Neuronal stem cell (in vitro differentiated cells): ENCODE data around the gene DOCK8.

Source experiments
- DNase-seq: peaks from one replicate; pipeline ENCODE4 v3.0.0-alpha.2; 2013; ENCODE audit warnings: low spot score
- H2AFZ ChIP-seq: one replicate; pipeline ENCODE4 v1.6.1; 2013; ENCODE audit warnings: mild to moderate bottlenecking, low read length, inconsistent platforms
- H2AK5ac ChIP-seq: 2 replicates; pipeline ENCODE4 v1.6.1; 2013; ENCODE audit warnings: low read depth, mild to moderate bottlenecking, inconsistent platforms, low read length, moderate library complexity, mixed read lengths
- H2BK120ac ChIP-seq: 2 replicates; pipeline ENCODE4 v1.6.1; 2013; ENCODE audit warnings: low read depth, mild to moderate bottlenecking, inconsistent platforms, low read length, moderate library complexity, mixed read lengths
- H2BK12ac ChIP-seq: one replicate; pipeline ENCODE4 v1.6.1; 2013; ENCODE audit warnings: low read length, inconsistent platforms
- H2BK15ac ChIP-seq: 2 replicates; pipeline ENCODE4 v1.6.1; 2013; ENCODE audit warnings: mild to moderate bottlenecking, low read length, inconsistent platforms, mixed read lengths
- H2BK5ac ChIP-seq: one replicate; pipeline ENCODE4 v1.6.1; 2013; ENCODE audit warnings: inconsistent platforms, mild to moderate bottlenecking, low read length, moderate library complexity
- H3K14ac ChIP-seq: one replicate; pipeline ENCODE4 v1.6.1; 2013; ENCODE audit warnings: low read length, inconsistent platforms
- H3K18ac ChIP-seq: 2 replicates; pipeline ENCODE4 v1.6.1; 2013; ENCODE audit warnings: low read length, inconsistent platforms
- H3K23ac ChIP-seq: 2 replicates; pipeline ENCODE4 v1.6.1; 2013; ENCODE audit warnings: low read depth, mild to moderate bottlenecking, mixed read lengths, low read length, inconsistent platforms; ENCODE audit not compliant: poor library complexity
- H3K27ac ChIP-seq: replicated peaks from 3 replicates; pipeline ENCODE4 v1.5.1; 2013; ENCODE audit warnings: low read length, inconsistent platforms
- H3K27me3 ChIP-seq, 3 experiments: 2 replicates each; pipeline ENCODE4 v1.6.1; 2013; ENCODE audit warnings: low read length in 3 of 3, mild to moderate bottlenecking in 2 of 3, inconsistent platforms in 1 of 3, low read depth in 1 of 3, mixed read lengths in 1 of 3, moderate library complexity in 1 of 3; ENCODE audit not compliant: control insufficient read depth in 3 of 3, insufficient read depth in 3 of 3
- H3K36me3 ChIP-seq, 2 donors: replicated peaks in 1 of 2; 2 replicates each; pipeline ENCODE4 v1.6.1; 2013; ENCODE audit warnings: low read length in 2 of 2; ENCODE audit not compliant: control insufficient read depth in 2 of 2, insufficient read depth in 2 of 2
- H3K4ac ChIP-seq: 2 replicates; pipeline ENCODE4 v1.6.1; 2013; ENCODE audit warnings: inconsistent platforms, mild to moderate bottlenecking, low read length, moderate library complexity
- H3K4me1 ChIP-seq, 2 donors: 1 replicate in 1 of 2; 2 replicates in 1 of 2; pipeline ENCODE4 v1.6.1; 2013; ENCODE audit warnings: low read length in 2 of 2, low read depth in 1 of 2; ENCODE audit not compliant: control insufficient read depth in 2 of 2, insufficient read depth in 1 of 2
- H3K4me2 ChIP-seq: one replicate; pipeline ENCODE4 v1.6.1; 2013; ENCODE audit warnings: mild to moderate bottlenecking, low read length, inconsistent platforms; ENCODE audit not compliant: insufficient read depth, poor library complexity, severe bottlenecking
- H3K4me3 ChIP-seq, 2 donors: 2 replicates each; pipeline ENCODE4 v1.5.1; 2013; ENCODE audit warnings: low read length in 2 of 2, mild to moderate bottlenecking in 2 of 2, inconsistent platforms in 1 of 2, moderate library complexity in 1 of 2
- H3K79me1 ChIP-seq: one replicate; pipeline ENCODE4 v1.6.1; 2013; ENCODE audit warnings: low read depth, mild to moderate bottlenecking, inconsistent platforms, low read length, moderate library complexity
- H3K9ac ChIP-seq: one replicate; pipeline ENCODE4 v1.6.1; 2013; ENCODE audit warnings: mild to moderate bottlenecking, low read depth, low read length, inconsistent platforms; ENCODE audit not compliant: poor library complexity
- H3K9me3 ChIP-seq, 2 donors: replicated peaks in 1 of 2; 2 replicates each; pipeline versions ENCODE3 to v1.6.1; 2013; ENCODE audit warnings: low read length in 2 of 2, mild to moderate bottlenecking in 2 of 2, inconsistent platforms in 1 of 2, low read depth in 1 of 2, mixed read lengths in 1 of 2, moderate library complexity in 1 of 2; ENCODE audit not compliant: control insufficient read depth in 2 of 2, insufficient read depth in 1 of 2
- H4K8ac ChIP-seq: one replicate; pipeline ENCODE4 v1.6.1; 2013; ENCODE audit warnings: low read depth, mild to moderate bottlenecking, inconsistent platforms, low read length, moderate library complexity
- H4K91ac ChIP-seq: one replicate; pipeline ENCODE4 v1.6.1; 2013; ENCODE audit warnings: low read length, low read depth, mild to moderate bottlenecking, inconsistent platforms; ENCODE audit not compliant: poor library complexity
- WGBS, 2 donors: extraction: QIAGEN DNeasy Blood & Tissue Kit; methylation state at CpG; one replicate each; pipeline ENCODE4 v1.1.7; 2013; ENCODE audit warnings: missing lambda C conversion rate in 2 of 2, mixed read lengths in 1 of 2; ENCODE audit not compliant: insufficient read length in 2 of 2, insufficient replicate concordance in 1 of 2; ENCODE audit errors: extremely low coverage in 2 of 2; 5-methylcytosine and 5-hydroxymethylcytosine counted together

The DOCK8 gene

GRCh38 chr9:512555-513272 lies 298.0 kb downstream of the DOCK8 start:
- H3K18ac ChIP-seq: no peak overlapping the region
- H2BK12ac ChIP-seq: no peak overlapping the region
- H2BK120ac ChIP-seq: no peak overlapping the region
- H4K8ac ChIP-seq: no peak overlapping the region
- no peak overlapping the region for H3K23ac ChIP-seq
- no peaks in the 10 kb centered on the region for H3K4me1 ChIP-seq
- H3K27ac ChIP-seq: no peak overlapping the region
- DNase-seq: no peak
- no peak overlapping the region for H2BK5ac ChIP-seq
- no CpG with 5 or more reads among the region's 3 CpGs for WGBS, 2 donors
- H3K36me3 ChIP-seq: no peaks in the 10 kb centered on the region
- no peak overlapping the region for H2AK5ac ChIP-seq
- no peaks in the 10 kb centered on the region for H3K27me3 ChIP-seq
- no peak overlapping the region for H3K4me3 ChIP-seq
- H3K4me2 ChIP-seq: no peak overlapping the region
- no peaks in the 10 kb centered on the region for H3K9me3 ChIP-seq
- no peak overlapping the region for H3K4ac ChIP-seq
- H3K14ac ChIP-seq: no peak overlapping the region
- no peak overlapping the region for H2BK15ac ChIP-seq
- no peak overlapping the region for H3K9ac ChIP-seq
- no peaks in the 10 kb centered on the region for H3K79me1 ChIP-seq
- no peak overlapping the region for H2AFZ ChIP-seq
- H4K91ac ChIP-seq: no peak overlapping the region
